GM20000 (cell line): ENCODE results near the gene PPFIBP2.

Source experiments
- DNase-seq: peaks from one replicate; pipeline ENCODE4 v3.0.0; 2012; ENCODE audit warnings: low spot score
- CTCF ChIP-seq: IDR thresholded peaks from 2 replicates; pipeline ENCODE4 v1.5.1; 2012; ENCODE audit warnings: mild to moderate bottlenecking, control low read depth; ENCODE audit errors: extremely low read depth, missing control alignments

The PPFIBP2 gene

DNA sequence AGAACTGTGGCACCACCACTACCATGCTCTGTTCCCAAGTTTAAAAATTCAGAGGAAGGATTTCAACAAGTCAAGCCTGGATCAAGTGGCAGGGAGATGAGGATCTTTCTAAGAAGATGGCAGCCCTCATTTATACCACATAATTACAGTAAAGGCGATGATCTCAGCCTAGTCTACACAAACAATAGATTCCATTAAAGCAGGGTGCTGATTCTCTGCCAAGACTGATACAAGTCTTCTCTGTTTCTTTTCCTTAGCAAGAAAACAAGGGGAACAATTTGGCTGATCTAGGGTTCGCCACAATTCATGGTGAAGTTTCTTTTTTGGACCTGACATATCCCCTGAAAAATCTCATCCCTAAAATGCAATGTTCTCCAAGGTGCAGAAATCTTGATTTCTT lies 73.9 kb downstream of the PPFIBP2 start:
- no peak for DNase-seq

DNA sequence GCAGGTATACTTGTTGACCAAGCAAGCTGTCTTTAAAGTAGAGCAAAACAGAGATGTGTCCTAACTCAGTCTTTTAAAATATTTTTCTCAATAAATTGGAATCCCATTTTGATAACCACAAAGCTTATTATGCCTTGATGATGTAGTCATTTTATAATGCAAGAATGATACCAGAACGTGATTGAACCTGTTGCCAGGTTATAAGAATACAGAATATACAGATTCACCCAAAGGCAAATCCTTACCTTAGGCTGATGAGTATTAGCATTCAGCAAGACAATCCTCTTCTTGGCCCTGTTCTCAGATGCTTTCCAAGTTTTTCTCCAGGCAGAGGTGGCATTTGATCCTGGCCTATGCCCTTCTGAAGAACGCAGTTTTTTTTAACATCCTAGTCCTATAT lies 76.1 kb downstream of the PPFIBP2 start:
- no peak for TF ChIP-seq CTCF
- DNase-seq, result no peak

More for the DNA sequence above, 73.9 kb downstream of the PPFIBP2 start:
- TF ChIP-seq CTCF, result no peak

DNA sequence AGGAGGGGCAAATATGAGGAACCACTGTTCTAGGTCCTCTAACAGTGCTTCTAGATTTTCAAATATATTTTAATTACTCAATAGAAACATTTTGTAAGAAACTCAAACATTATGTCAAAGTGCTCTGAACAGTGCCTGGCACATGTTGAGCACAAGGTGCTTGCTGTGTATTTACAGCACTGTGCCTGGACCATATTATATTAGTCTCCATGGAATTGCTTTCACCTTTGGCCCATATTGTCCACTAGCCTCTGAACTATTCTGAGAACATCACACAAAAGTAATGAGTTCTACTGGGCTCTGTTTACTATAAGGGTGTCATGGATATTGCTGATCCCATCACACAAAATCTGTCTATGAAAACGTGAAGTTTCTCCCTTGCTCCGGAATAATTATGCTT lies 76.7 kb downstream of the PPFIBP2 start:
- DNase-seq, result no peak
- no peak for TF ChIP-seq CTCF

DNA sequence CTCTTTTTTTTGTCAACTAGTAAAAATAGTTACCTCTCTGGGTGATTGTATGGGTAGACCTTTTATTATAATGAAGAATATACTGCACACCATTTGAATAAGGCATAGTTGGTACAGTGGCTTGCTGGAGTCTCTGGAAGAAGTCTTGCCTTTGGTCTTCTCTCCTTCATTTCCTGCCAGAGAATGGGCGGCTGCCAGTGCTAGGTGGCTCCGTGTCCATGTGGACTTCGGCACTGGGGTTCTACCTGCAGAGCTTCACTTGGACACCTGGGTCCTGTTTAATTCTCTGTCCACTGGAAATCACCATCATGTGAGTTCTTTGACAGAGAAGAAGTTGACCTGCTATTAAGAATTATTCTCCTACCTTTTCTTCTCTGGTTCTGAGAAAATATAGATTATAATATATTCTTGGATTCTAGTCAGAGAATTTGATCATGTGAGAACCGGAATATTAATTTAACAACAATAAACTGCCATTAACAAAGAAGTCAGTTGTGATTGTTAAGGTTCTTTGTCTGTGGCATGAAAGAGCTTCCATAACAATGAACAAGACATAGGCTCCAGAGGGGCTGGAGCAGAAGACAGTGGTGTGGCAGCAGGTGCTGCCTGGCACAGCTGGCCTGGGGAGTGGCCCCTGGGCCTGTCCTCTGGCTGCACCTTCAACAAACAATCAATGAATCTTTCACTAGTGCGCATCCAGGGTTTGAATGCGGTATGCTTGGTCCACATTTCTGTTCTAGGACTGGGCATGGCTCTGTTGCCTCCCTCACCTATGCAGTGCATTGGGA lies 77.5 kb downstream of the PPFIBP2 start:
- DNase-seq, result no peak
- no peak for TF ChIP-seq CTCF

DNA sequence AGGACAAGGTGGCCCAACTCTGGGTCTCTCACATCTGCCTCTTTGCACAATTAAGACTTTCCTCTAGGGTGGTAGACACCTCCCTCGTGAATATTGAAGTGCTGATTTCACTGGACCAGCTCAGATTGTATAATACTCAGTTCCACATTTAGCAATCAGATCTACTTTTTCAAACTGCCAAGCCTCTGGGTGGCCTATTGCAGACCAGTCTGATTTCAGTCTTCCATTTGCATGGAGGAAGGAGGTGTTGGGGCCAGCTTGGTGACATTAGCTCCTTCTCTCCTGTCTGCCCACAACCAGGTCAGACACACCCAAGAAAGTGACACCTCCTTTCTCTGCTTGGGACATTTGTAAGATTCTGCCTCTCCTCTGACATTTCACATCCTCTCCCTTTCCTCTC lies 78.2 kb downstream of the PPFIBP2 start:
- peak; percentile 16 for DNase-seq
- TF ChIP-seq CTCF, result no peak

DNA sequence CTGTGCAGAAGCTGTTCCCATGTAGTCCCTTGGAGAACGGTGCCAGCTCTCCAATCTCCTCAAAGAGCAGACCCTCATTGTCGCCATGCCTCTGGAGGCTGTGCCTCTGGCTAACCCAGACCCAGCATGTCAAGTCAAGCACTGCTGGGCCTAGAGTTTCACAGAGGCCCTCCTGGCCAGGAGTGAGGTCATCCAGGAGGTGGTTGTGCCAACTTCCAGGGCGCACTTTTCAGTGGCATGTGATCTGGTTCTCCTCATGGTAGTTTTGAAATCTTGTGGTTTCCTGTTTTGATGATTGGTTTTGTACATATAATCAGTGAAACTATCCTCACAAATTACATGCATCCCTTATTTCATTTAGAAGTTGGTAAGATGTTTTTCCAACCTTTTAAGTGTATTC lies 78.9 kb downstream of the PPFIBP2 start:
- no peak for TF ChIP-seq CTCF
- no peak for DNase-seq

DNA sequence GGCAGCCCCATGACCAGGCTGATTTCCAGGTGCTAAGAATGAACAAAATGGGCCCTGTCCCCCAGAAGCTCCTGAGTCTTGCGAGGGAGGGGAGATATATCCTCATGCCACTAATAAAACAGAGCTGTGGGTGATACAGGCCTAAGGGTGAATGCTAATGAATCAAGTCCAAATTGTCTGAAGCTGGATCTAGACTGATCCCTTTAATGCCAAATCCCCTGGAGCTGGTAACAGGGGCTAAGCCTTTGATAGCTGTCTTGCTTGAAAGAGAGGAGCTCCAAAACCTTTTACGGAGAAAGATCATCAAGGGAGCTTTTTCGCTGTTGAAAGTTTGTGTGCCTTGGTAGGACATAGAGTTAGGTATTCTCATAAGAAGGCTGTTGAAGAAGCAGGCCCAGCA lies 79.7 kb downstream of the PPFIBP2 start:
- TF ChIP-seq CTCF, result no peak
- DNase-seq, result no peak
